ENCODE results near the gene SPON2. TPM values are rescaled to one million over a fixed set of nuclear protein-coding genes. Genes with fewer than 3 reads are reported as not detected.

The SPON2 gene
- total RNA-seq, 1 experiment from 2014 or later = 1.1 TPM

DNA sequence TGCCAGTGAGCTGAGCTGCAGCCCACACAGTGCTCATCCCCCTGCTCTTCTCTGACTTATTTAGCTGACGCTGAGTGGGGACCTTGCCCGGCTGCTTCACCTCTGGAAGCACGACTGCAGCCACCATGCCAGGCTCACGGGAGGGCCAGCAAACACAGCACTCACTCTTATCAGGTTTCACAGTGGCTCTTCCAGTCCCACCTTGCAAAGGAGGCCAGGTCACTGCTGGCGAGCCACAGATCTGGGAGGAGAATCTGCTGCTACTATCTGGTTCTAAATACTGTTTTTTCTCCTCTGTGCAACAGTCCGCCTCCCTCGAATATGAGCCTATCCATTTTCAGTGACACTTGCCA, 6.7 kb upstream of the SPON2 start:
- no peak for DNase-seq (ENCODE audit: low read depth, low spot score)
- in situ Hi-C loops (cut with HindIII; ENCODE audit: low pct_unique_long_range_greater_than_20kb, low sequenced_read_pairs) = no loop called here

GRCh38 chr4:1178300-1179088, 6.1 kb upstream of the SPON2 start:
- DNase-seq (ENCODE audit: low read depth, low spot score) = no peak
- in situ Hi-C loops (cut with HindIII; ENCODE audit: low pct_unique_long_range_greater_than_20kb, low sequenced_read_pairs) = no loop called here

GRCh38 chr4:1177274-1178141, 5.1 kb upstream of the SPON2 start:
- DNase-seq (ENCODE audit: low read depth, low spot score) = no peak
- in situ Hi-C loops (cut with HindIII; ENCODE audit: low pct_unique_long_range_greater_than_20kb, low sequenced_read_pairs) = no loop called here

- peak; percentile 35 for DNase-seq (ENCODE audit: low read depth, low spot score)
- in situ Hi-C loops (cut with HindIII; ENCODE audit: low pct_unique_long_range_greater_than_20kb, low sequenced_read_pairs) = no loop called here
Observed at GRCh38 chr4:1176398-1177273, 4.3 kb upstream of the SPON2 start.

GRCh38 chr4:1175635-1176229, 3.3 kb upstream of the SPON2 start:
- in situ Hi-C loops (cut with HindIII; ENCODE audit: low pct_unique_long_range_greater_than_20kb, low sequenced_read_pairs) = no loop called here

GRCh38 chr4:1174941-1175634, 2.7 kb upstream of the SPON2 start:
- in situ Hi-C loops (cut with HindIII; ENCODE audit: low pct_unique_long_range_greater_than_20kb, low sequenced_read_pairs) = no loop called here
- DNase-seq (ENCODE audit: low read depth, low spot score) = no peak

More at GRCh38 chr4:1175635-1176229, 3.3 kb upstream of the SPON2 start:
- no peak for DNase-seq (ENCODE audit: low read depth, low spot score)

- in situ Hi-C loops (cut with HindIII; ENCODE audit: low pct_unique_long_range_greater_than_20kb, low sequenced_read_pairs) = no loop called here
- peak; percentile 76 for DNase-seq (ENCODE audit: low read depth, low spot score)
Observed at GRCh38 chr4:1172971-1173757, 781 bp upstream of the SPON2 start.

- DNase-seq (ENCODE audit: low read depth, low spot score) = no peak
- in situ Hi-C loops (cut with HindIII; ENCODE audit: low pct_unique_long_range_greater_than_20kb, low sequenced_read_pairs) = no loop called here
Observed at GRCh38 chr4:1171311-1172227, 814 bp downstream of the SPON2 start.

DNA sequence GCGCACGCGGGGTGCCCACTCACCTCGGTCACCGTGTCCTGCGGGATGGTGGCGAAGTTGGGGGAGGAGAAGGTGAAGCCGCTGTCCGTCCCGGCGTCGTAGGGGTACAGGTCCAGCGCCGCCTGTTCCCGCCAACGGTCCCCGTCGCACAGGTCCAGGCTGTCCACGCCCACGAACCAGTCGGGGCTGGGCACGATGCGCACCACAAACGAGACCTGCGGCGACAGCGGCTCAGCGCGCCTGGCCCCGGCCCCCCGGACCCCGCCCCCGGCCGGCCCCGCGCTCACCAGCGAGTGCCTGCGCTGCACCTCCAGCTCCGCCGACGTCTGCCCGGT, 1.4 kb downstream of the SPON2 start:
- no peak for DNase-seq (ENCODE audit: low read depth, low spot score)
- in situ Hi-C loops (cut with HindIII; ENCODE audit: low pct_unique_long_range_greater_than_20kb, low sequenced_read_pairs) = no loop called here

DNA sequence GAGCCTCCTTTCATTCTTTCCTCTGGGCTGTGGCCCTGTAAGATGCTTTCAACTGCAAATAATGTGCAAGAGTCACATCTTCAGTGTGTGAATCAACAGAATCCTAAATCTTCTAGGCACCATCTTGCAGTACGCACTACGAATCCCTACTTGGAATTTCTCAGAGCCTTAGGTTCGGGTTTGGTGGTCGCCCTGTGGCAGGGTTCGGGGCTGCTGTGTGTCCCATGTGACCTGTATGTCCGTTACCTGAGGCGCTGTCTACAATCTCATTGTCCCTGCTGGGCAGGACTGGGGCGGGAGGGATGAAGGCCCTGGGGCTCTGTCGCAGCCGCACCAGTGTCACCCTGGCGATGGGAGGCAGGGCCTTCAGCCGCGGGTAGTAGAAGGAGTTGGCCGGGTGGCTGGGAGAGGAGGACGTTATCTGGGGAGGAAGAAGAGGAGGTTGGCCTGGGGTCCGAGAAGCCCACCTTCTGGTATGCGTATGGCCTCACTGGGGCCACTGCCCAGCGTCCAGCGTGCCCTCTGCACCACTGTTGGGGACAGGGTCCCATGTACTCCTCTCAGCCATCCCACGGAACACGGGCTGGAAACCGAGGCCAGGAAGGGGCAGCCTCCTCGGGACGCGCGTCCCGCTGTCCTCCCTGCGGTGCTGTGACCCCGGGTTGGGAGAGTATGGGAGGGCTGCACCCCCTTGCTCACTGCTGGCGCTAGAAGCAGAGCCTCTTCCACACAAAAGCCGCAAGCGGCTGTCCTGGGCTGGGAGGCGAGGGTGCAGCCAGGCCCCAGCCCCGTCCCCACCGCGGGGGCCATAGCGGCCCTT, 2.0 kb downstream of the SPON2 start:
- DNase-seq (ENCODE audit: low read depth, low spot score) = no peak
- in situ Hi-C loops (cut with HindIII; ENCODE audit: low pct_unique_long_range_greater_than_20kb, low sequenced_read_pairs) = no loop called here

GRCh38 chr4:1169691-1170096, 2.7 kb downstream of the SPON2 start:
- no peak for DNase-seq (ENCODE audit: low read depth, low spot score)
- in situ Hi-C loops (cut with HindIII; ENCODE audit: low pct_unique_long_range_greater_than_20kb, low sequenced_read_pairs) = no loop called here

- in situ Hi-C loops (cut with HindIII; ENCODE audit: low pct_unique_long_range_greater_than_20kb, low sequenced_read_pairs) = no loop called here
- DNase-seq (ENCODE audit: low read depth, low spot score) = no peak
Observed at GRCh38 chr4:1169171-1169671, 3.2 kb downstream of the SPON2 start.

GRCh38 chr4:1168191-1169101, 3.9 kb downstream of the SPON2 start:
- in situ Hi-C loops (cut with HindIII; ENCODE audit: low pct_unique_long_range_greater_than_20kb, low sequenced_read_pairs) = no loop called here

More at GRCh38 chr4:1168191-1169101, 3.9 kb downstream of the SPON2 start:
- no peak for DNase-seq (ENCODE audit: low read depth, low spot score)
